ENCODE results near the gene MGA.
"Not testable (repeated sequence)": the region's sequence is repeated elsewhere in the genome, so short reads cannot be mapped to it uniquely, and the experiment has no call there.

The MGA gene

GRCh38 chr15:41727143-41727542 lies 66.9 kb downstream of the MGA start:
- Mint-ChIP-seq H3K27ac (no peak overlapping the region), H3K36me3 (ENCODE audit: low read depth) (peaks cover 6% of the 10 kb centered on the region), H3K9me3 (no peaks in the 10 kb centered on the region), H3K4me1 (ENCODE audit: low read depth) (peaks cover 4% of the 10 kb centered on the region), H3K4me3 (no peak overlapping the region), H3K27me3 (no peaks in the 10 kb centered on the region)

DNA sequence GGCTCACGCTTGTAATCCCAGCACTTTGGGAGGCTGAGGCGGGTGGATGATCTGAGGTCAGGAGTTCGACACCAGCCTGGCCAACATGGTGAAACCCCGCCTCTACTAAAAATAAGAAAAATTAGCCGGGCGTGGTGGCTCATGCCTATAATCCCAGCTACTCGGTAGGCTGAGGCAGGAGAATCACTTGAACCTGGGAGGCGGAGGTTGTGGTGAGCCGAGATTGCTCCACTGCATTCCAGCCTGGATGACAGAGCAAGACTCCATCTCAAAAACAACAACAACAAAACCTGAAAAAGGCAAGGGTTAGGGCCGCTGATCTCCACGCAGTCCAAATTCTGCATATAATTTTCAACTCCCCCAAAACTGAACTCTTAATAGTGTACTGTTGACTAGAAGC lies 67.9 kb downstream of the MGA start:
- not testable (repeated sequence) for H3K4me3 Mint-ChIP-seq; H3K27ac Mint-ChIP-seq; H3K36me3 Mint-ChIP-seq (ENCODE audit: low read depth); H3K4me1 Mint-ChIP-seq (ENCODE audit: low read depth); H3K9me3 Mint-ChIP-seq; H3K27me3 Mint-ChIP-seq

- Mint-ChIP-seq H3K4me3 (no peak overlapping the region), H3K36me3 (ENCODE audit: low read depth) (peaks cover 26% of the 10 kb centered on the region), H3K27ac (no peak overlapping the region), H3K9me3 (no peaks in the 10 kb centered on the region), H3K4me1 (ENCODE audit: low read depth) (no peaks in the 10 kb centered on the region), H3K27me3 (no peaks in the 10 kb centered on the region)
Observed at GRCh38 chr15:41730543-41730942, 70.3 kb downstream of the MGA start.

- Mint-ChIP-seq H3K27me3 (no peaks in the 10 kb centered on the region), H3K36me3 (ENCODE audit: low read depth) (peaks cover 30% of the 10 kb centered on the region), H3K27ac (no peak overlapping the region), H3K4me1 (ENCODE audit: low read depth) (no peaks in the 10 kb centered on the region), H3K9me3 (no peaks in the 10 kb centered on the region), H3K4me3 (no peak overlapping the region)
Observed at GRCh38 chr15:41732483-41732882, 72.3 kb downstream of the MGA start.

DNA sequence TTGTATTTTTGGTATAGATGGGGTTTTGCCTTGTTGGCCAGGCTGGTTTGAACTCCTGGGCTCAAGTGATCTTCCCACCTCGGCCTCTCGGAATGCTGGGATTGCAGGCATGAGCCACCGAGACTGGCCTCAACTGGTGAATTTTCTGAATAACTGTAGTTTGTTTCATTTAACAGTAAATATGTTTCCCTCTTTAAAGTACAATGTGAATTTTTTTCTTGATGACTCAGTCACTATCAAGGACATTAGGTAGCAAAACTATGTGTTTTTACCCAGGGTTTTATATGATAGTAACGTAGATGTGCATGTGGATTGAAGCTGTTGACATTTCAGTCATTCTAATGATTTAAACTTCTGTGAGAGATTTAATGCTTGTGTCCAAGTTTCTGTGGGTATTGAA lies 73.9 kb downstream of the MGA start:
- H3K9me3 Mint-ChIP-seq = no peaks in the 10 kb centered on the region

DNA sequence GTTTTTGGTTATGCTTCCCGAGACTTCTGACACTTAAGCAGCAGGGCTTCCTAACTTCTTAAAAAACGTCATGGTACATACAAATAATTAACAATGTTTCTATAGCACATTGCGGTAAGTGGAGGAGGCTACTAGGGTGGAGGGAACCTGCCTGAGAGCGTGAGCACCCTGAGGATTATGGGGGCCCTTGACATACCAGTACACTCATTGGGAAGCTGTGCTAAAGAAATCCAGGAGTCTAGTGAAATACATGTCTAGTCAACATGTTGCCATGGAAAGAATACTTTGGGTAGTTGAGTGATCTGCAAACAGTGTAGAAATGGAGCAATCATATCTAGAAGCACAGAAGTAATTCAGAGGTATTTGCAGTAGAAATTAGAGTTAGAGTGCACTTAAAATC lies 74.8 kb downstream of the MGA start:
- Mint-ChIP-seq H3K4me1 (ENCODE audit: low read depth) (no peaks in the 10 kb centered on the region), H3K27me3 (no peaks in the 10 kb centered on the region), H3K4me3 (no peak overlapping the region), H3K36me3 (ENCODE audit: low read depth) (peaks cover 29% of the 10 kb centered on the region), H3K9me3 (no peaks in the 10 kb centered on the region), H3K27ac (no peak overlapping the region)

More for the DNA sequence above, 73.9 kb downstream of the MGA start:
- Mint-ChIP-seq H3K27me3 (no peaks in the 10 kb centered on the region), H3K4me3 (no peak overlapping the region), H3K36me3 (ENCODE audit: low read depth) (peaks cover 27% of the 10 kb centered on the region), H3K4me1 (ENCODE audit: low read depth) (no peaks in the 10 kb centered on the region), H3K27ac (no peak overlapping the region)

DNA sequence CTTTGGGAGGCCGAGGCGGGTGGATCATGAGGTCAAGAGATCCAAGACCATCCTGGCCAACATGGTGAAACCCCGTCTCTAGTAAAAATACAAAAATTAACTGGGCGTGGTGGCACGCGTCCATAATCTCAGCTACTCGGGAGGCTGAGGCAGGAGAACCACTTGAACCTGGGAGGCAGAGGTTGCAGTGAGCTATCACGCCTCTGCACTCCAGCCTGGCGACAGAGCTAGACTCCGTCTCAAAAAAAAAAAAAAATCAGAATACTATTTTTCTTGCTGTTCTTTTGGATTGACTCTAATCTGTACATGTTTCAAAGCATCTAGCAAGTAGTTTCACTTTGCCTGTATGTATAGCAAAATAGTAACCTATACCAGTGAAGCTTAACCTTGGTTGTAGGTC lies 75.3 kb downstream of the MGA start:
- H3K4me1 Mint-ChIP-seq (ENCODE audit: low read depth); H3K9me3 Mint-ChIP-seq; H3K27ac Mint-ChIP-seq; H3K27me3 Mint-ChIP-seq; H3K4me3 Mint-ChIP-seq: not testable (repeated sequence)
- H3K36me3 Mint-ChIP-seq (ENCODE audit: low read depth) = peaks cover 30% of the 10 kb centered on the region

GRCh38 chr15:41746802-41747201 lies 86.6 kb downstream of the MGA start:
- Mint-ChIP-seq H3K4me1 (ENCODE audit: low read depth) (peaks cover 7% of the 10 kb centered on the region), H3K36me3 (ENCODE audit: low read depth) (peaks cover 39% of the 10 kb centered on the region), H3K4me3 (no peak overlapping the region), H3K27ac (no peak overlapping the region), H3K27me3 (no peaks in the 10 kb centered on the region), H3K9me3 (no peaks in the 10 kb centered on the region)

- H3K4me3 Mint-ChIP-seq = no peak overlapping the region
- H3K27ac Mint-ChIP-seq = peak overlapping the region; percentile 22
- no peaks in the 10 kb centered on the region for H3K27me3 Mint-ChIP-seq
- H3K9me3 Mint-ChIP-seq = no peaks in the 10 kb centered on the region
- H3K4me1 Mint-ChIP-seq (ENCODE audit: low read depth) = no peaks in the 10 kb centered on the region
- peaks cover 45% of the 10 kb centered on the region for H3K36me3 Mint-ChIP-seq (ENCODE audit: low read depth)
Observed at GRCh38 chr15:41756198-41756597, 96.0 kb downstream of the MGA start.

GRCh38 chr15:41772720-41773331 lies 112.6 kb downstream of the MGA start:
- no peaks in the 10 kb centered on the region for H3K27me3 Mint-ChIP-seq
- H3K36me3 Mint-ChIP-seq (ENCODE audit: low read depth) = peaks cover 7% of the 10 kb centered on the region
- peaks cover 45% of the 10 kb centered on the region for H3K4me1 Mint-ChIP-seq (ENCODE audit: low read depth)
- no peaks in the 10 kb centered on the region for H3K9me3 Mint-ChIP-seq
- no peak overlapping the region for H3K27ac Mint-ChIP-seq
- peak overlapping the region; percentile 90 for H3K4me3 Mint-ChIP-seq

DNA sequence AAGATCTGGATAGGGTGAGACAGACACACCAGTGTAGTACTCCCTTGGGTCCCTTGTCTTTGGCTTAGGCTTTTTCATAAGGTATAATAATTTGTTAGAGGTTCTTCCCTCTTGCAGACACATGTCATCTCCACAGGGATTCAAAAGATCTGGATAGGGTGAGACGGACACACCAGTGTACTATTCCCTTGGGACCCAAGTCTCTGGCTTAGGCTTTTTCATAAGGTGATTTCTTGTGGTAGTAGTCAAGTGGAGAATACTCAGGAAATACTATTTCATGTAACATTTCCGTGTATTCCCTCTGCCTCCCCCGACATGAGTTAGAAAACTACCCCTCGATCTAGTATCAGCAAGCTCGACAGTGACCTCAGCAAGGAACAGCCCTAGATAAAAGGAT lies 113.1 kb downstream of the MGA start:
- H3K4me3 Mint-ChIP-seq = peak overlapping the region; percentile 90
- no peaks in the 10 kb centered on the region for H3K27me3 Mint-ChIP-seq
- H3K4me1 Mint-ChIP-seq (ENCODE audit: low read depth) = peaks cover 50% of the 10 kb centered on the region
- H3K9me3 Mint-ChIP-seq = no peaks in the 10 kb centered on the region
- H3K36me3 Mint-ChIP-seq (ENCODE audit: low read depth) = peaks cover 3% of the 10 kb centered on the region
- peak overlapping the region; percentile 87 for H3K27ac Mint-ChIP-seq

- peaks cover 53% of the 10 kb centered on the region for H3K4me1 Mint-ChIP-seq (ENCODE audit: low read depth)
- peak overlapping the region; percentile 90 for H3K4me3 Mint-ChIP-seq
- peak overlapping the region; percentile 87 for H3K27ac Mint-ChIP-seq
- H3K36me3 Mint-ChIP-seq (ENCODE audit: low read depth) = peaks cover 3% of the 10 kb centered on the region
- H3K9me3 Mint-ChIP-seq = no peaks in the 10 kb centered on the region
- no peaks in the 10 kb centered on the region for H3K27me3 Mint-ChIP-seq
Observed at GRCh38 chr15:41773729-41774061, 113.5 kb downstream of the MGA start.

GRCh38 chr15:41774062-41774881 lies 114.1 kb downstream of the MGA start, which contains the start of gene MAPKBP1:
Gene MAPKBP1, plus strand, starts transcription at chr15:41774484. Its CDS starts 792 bp downstream, at chr15:41775276.
- peaks cover 58% of the 10 kb centered on the region for H3K4me1 Mint-ChIP-seq (ENCODE audit: low read depth)

DNA sequence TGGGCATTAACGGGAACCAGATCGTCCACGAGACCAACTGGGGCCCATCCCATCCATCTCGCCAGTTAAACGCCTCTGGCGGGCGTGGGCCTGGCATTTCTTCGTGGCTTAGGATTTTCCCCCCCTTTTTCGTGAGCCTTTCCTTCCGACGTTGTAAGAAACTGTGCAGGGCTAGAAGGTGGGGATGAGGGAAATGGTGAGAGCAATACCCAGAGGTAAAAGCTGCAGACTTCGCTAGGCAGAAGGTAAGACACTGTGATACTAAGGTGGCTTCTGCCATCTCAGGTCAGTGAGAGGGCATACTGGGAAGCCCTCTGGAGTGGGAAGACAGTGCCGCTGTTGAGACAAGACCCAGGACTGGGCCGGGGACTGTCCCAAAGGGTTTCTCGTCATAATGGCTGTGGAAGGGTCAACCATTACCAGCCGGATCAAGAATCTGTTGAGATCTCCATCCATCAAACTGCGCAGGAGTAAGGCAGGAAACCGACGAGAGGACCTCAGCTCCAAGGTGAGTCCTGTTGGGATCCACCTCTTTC lies 114.7 kb downstream of the MGA start:
- H3K36me3 Mint-ChIP-seq (ENCODE audit: low read depth) = peaks cover 9% of the 10 kb centered on the region
- H3K9me3 Mint-ChIP-seq = no peaks in the 10 kb centered on the region
- peaks cover 64% of the 10 kb centered on the region for H3K4me1 Mint-ChIP-seq (ENCODE audit: low read depth)
- peak overlapping the region; percentile 87 for H3K27ac Mint-ChIP-seq
- H3K4me3 Mint-ChIP-seq = peak overlapping the region; percentile 90
- no peaks in the 10 kb centered on the region for H3K27me3 Mint-ChIP-seq

More at GRCh38 chr15:41774062-41774881, 114.1 kb downstream of the MGA start, which contains the start of gene MAPKBP1:
- Mint-ChIP-seq H3K9me3 (no peaks in the 10 kb centered on the region), H3K27ac (peak within 1 kb of the TSS; percentile 87), H3K27me3 (no peaks in the 10 kb centered on the region), H3K4me3 (peak within 1 kb of the TSS; percentile 90), H3K36me3 (ENCODE audit: low read depth) (peaks cover 6% of the 10 kb centered on the region)

DNA sequence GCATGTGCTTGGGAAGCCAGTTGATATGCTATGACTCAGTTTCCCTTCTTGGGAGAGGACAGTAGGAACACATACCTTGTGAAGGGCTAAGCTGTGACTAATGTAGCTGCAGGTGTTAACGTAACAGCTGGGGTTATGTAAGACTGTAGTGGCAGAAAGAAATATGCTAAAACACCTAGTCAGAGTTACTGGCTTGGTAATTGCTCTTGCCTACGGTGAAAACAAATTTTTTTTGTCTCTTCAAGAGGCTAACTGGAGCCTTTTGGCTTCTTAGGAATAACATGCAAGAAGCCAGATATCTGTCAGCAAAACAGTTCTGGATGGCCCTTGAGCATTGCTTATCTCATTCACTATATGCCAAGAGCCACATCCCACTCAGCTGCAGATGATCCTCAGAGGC lies 115.4 kb downstream of the MGA start:
- no peaks in the 10 kb centered on the region for H3K9me3 Mint-ChIP-seq
- peaks cover 71% of the 10 kb centered on the region for H3K4me1 Mint-ChIP-seq (ENCODE audit: low read depth)
- H3K36me3 Mint-ChIP-seq (ENCODE audit: low read depth) = peaks cover 12% of the 10 kb centered on the region
- H3K27ac Mint-ChIP-seq = peak overlapping the region; percentile 87
- no peaks in the 10 kb centered on the region for H3K27me3 Mint-ChIP-seq
- H3K4me3 Mint-ChIP-seq = peak overlapping the region; percentile 90

Measured in stimulated activated naive CD8-positive, alpha-beta T cell treated with anti-CD3 and anti-CD28 coated beads, Interleukin-15, Interleukin-2, amounts not matched to agents 100 ng/mL and 50 ng/mL, for 24 hours (primary cell).